ENCODE data around the gene CACNA2D3. TPM values are rescaled to one million over a fixed set of nuclear protein-coding genes. Genes with fewer than 3 reads are reported as not detected.

CACNA2D3 gene
- polyA plus RNA-seq, 5 donors = 1.1 to 2.2 (median 1.6) TPM

- no peak for DNase-seq
Observed at GRCh38 chr3:54844211-54844610, 721.9 kb downstream of the CACNA2D3 start.

GRCh38 chr3:54845011-54845410 lies 722.7 kb downstream of the CACNA2D3 start:
- no peak for DNase-seq

DNA sequence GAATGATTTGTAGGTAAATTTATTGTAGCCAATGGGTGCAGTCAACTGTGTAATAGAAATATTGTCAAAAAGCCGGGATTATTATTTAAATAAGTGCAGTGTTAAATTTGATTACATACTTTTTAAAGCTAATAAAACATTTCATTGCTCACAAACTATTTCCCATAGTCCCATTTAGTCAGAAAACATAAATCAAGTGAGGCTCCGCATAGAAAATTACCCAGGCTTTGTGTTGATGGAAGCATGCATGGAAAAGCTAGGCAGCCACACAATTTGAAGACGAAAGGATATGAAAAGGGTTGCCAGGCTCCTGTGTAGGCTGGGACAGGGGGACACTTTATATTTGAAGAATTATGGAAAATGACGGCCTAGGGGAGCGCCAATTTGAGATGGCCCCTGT lies 723.2 kb downstream of the CACNA2D3 start:
- DNase-seq = no peak

DNA sequence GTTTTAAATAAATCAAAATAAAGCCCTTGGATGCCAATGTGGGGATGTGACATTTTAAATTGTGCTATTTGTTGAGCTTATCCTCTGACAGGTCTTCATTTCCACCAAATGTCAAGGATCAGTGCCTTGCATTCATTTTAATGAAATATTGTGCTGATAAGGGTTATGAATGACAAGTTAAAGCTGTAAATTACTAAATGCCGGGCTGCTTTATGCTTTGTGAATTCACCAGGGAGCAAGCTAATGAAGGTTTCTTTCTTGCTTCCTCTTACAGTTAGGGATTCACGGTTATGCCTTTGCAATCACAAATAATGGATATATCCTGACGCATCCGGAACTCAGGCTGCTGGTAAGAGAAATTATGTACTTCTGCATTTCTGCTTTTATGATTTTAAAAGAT lies 723.8 kb downstream of the CACNA2D3 start:
- DNase-seq = no peak

DNA sequence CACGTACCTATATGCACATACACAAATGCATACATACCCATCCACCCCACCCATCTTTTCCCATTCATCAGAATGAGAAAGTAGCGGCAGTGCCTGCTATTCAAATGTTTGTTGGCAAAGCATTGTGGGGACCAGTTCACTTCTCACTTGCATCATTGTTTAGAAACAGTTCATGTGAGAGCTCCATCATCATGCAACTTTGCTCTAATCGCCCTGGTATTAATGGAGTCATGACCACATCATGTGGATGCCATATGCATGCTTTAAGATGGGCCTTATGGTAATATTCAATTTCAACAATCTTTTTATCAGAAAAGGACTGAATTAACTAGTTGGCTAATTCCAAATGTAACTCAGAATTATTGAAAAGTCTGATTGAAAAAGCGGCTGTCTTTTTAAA lies 725.0 kb downstream of the CACNA2D3 start:
- DNase-seq = no peak

DNA sequence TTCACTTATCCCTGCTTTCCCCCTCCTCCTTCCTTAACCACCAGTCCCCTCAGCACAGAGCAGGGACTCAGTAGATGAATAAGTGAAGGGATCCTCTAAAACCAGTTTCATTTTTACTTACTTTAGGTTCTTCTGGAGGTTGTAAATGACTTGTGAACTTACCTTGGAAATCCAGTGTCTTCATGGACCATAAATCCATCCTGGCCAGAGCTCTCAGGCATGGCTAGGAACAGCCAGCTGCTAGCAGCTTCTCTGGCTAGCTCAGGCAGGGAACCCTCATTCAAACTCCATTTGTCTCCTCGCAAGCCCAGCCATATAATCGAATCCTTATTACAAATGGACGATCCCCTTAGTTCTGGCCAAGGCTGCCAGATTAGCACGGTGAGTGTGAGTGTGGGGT lies 727.0 kb downstream of the CACNA2D3 start:
- no peak for DNase-seq

- DNase-seq = no peak
Observed at GRCh38 chr3:54850484-54851018, 728.2 kb downstream of the CACNA2D3 start.

- DNase-seq = peak; percentile 39 to 60
Observed at GRCh38 chr3:54853573-54854404, 731.4 kb downstream of the CACNA2D3 start.

DNA sequence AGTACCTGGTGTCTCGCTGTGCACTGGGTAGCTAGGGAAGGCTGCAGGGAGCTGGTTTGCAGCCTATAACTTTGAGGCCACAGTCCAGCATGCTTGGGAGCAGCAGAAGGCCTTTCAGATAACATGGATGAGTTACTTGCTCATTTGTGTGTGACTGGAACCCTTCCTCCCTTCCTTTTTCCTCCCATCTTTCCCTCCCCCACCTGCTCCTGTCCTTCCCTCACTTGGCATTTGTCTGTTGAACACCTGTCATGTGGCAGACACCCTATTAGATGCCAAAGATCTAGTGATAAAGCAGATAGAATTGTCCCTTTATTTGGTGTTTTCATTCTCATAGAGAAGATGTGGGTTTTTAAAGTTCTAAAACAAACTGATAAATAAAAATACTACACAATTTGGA lies 733.9 kb downstream of the CACNA2D3 start:
- DNase-seq = no peak

- DNase-seq = no peak
Observed at GRCh38 chr3:54857343-54857742, 735.0 kb downstream of the CACNA2D3 start.

DNA sequence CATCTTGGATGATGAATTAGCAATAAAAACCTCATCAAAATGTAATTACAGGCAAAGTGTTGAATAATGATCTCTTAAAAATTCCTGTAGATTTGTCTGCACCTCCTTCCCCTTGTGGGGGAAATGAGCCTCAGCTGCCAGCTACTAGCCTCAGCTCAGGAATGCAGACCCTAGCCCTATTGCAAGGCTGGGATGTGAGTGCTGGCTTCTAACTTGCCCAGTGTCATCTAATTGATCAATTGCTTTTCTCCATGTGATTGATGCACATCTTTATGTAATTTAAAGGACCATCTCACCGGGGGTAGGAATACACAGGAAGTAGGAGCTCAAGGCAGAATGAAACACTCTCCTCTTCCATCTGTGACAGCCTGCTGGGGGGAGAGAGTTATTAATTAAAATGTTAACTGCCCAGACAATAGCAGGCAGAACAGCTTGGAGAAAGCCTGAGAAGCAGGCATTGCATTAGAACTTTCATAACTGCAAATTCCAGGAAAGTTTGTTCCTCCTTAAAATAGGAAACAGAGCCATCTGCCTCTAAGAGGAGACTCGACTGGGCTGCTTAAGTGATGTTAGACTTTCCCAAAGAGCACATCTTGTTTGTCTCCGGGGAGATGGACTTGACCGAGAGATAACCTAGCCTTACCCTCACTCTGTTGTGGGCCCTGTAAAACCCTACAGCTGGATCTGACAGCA lies 735.9 kb downstream of the CACNA2D3 start:
- no peak for DNase-seq

DNA sequence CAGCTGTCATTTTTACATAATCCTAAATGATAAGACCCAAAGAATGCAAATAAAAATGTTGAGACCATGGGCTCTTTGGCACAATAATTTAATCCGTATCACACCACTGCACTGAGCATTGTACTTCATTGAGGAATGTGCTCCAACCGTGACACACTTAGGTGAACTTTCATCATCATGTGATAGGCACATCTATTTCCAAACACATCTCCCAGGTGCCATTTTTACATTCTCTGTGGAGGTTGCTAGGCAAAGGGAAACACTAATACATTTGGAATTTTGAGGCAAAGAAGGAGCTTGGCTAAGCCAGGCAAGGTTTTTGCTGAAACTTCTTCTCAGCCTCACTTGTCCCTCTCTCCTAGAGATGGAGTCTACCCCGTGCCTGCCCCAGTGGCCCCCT lies 736.8 kb downstream of the CACNA2D3 start:
- DNase-seq = no peak

- DNase-seq = no peak
Observed at GRCh38 chr3:54861248-54862067, 739.1 kb downstream of the CACNA2D3 start.

DNA sequence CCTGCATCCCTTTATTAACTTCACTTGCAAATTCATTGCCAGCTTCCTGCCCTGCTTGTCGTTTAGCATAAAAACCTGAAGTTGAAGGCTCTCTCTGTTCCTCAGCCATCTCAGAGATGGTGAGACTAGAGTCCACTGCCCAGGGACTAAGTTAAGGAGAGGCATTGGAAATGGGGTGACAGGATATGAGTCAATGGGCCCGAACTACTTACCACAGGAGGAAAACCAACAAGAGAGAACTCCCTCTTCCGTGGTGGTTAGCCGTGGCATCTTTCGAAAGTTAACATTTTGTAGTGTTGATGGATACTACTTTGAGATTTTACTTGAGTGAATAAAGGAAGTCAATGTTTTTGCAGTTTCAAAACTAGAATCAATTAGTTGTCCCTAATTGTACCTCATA lies 740.2 kb downstream of the CACNA2D3 start:
- DNase-seq = no peak

- no peak for DNase-seq
Observed at GRCh38 chr3:54863366-54863765, 741.0 kb downstream of the CACNA2D3 start.

DNA sequence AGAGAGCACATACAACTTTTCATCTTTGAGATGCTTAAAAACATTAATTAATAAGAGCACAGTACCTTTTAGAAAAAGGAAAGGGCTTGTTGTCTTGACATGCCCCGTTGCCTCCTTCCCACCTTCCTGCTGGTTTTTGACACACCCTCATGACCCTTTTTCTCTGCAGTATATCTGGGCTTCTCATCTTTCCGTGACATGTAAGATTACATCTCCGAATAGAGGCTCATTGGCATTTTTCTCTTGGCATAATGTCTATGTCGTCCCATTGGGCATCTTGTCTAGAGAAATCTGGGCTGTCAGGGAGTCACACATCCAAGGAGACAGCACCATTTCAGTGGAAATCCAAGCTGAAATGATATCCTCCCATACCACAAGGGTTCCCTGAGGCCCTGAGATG lies 741.4 kb downstream of the CACNA2D3 start:
- DNase-seq = no peak

GRCh38 chr3:54865316-54865715 lies 743.0 kb downstream of the CACNA2D3 start:
- no peak for DNase-seq

- DNase-seq = no peak
Observed at GRCh38 chr3:54866251-54866650, 743.9 kb downstream of the CACNA2D3 start.

- peak in 1 of 2 donors; percentile 45 for DNase-seq
Observed at GRCh38 chr3:54870423-54870822, 748.1 kb downstream of the CACNA2D3 start.

- no peak for DNase-seq
Observed at GRCh38 chr3:54871867-54872266, 749.5 kb downstream of the CACNA2D3 start.

DNA sequence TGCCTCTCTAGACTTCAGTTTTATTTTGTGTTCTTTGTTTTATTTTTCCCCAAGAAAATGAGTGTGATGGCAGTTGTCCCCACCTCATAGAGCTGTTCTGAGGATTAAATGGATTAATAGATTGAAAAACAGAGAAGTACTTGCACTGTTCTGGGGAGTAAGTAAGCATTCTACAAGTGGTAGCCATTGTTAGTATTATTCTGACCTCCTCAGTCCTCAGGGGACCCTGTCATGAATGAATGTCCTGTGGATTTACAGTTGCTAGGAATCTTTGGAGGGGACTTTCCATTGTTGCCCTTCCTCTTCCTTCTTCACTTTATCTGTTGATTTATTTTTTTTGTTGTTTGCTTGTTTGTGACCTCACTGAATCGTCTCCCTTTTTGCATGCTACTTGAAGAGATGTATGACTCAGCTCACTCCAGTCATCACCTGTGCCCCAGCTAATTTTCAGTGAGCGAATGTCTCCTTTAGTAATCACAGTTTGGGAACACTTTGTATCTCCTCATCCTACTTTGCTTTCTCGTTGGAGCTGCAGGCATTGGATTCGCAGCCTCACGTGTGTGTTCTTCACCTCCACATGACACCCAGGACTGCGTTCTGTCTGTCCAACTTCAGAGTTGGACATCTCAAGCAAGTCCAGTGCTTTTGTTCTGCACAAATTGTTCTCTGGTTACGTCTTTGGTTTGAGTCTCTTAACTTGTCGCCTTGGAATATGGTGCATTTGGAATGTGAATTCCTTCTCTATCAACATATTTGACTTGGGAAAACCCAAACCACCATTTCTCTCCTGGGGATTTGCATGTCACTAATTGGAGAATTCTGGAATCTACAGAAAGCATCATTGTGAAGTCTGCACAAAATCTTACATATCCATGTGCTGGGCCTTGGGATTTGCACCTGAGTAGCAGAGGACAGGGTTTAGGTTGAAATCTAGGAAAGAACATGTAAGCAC lies 751.0 kb downstream of the CACNA2D3 start:
- DNase-seq = no peak

All from right lung (tissue), 5 donors.